Measurements from ENCODE around the gene HNRNPA3. TPM values are rescaled to one million over a fixed set of nuclear protein-coding genes. Genes with fewer than 3 reads are reported as not detected.
A peak's percentile ranks its signal among the peaks of the same experiment; 100 is the strongest.

The HNRNPA3 gene
- total and polyA plus RNA-seq, 2 of the 13 experiments (the other 11 are each of a cell fraction or from before 2014, with no cell fraction given), result 73.3 to 97.7 TPM

DNA sequence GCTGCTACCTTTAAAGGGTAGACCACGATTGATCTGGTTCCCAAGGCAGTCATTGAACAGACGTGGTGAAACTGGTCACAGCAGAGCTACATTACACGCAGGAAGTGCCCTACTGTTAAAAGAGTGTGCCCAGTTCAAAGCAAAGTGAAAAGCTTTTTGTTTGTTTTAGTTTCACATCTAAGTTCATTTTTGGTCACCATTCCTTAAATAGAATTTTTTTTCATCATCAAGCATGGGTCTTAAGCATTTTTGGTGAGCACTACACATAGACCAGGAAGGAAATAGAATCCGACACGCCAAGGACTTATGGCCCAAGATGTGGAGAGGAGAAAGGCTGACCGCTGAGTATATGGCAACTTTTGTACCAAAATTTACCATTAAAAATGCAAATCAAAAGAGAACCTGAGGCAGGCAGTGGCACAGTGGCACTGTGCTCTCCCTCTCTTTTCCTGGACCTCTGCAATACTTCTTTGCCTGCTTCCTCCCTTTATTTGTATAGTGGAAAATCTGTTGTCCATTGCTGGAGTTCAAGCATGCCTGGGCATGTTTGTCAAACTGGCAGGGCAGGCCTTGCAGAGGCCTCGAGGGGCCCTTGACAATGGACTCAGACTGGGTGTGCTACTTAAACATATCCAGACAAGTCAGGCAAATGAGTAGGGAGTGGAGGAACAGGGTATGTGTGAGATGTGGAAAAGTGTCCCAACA is 42.6 kb upstream of the HNRNPA3 start (continued):
- TF ChIP-seq, protein P1, sequence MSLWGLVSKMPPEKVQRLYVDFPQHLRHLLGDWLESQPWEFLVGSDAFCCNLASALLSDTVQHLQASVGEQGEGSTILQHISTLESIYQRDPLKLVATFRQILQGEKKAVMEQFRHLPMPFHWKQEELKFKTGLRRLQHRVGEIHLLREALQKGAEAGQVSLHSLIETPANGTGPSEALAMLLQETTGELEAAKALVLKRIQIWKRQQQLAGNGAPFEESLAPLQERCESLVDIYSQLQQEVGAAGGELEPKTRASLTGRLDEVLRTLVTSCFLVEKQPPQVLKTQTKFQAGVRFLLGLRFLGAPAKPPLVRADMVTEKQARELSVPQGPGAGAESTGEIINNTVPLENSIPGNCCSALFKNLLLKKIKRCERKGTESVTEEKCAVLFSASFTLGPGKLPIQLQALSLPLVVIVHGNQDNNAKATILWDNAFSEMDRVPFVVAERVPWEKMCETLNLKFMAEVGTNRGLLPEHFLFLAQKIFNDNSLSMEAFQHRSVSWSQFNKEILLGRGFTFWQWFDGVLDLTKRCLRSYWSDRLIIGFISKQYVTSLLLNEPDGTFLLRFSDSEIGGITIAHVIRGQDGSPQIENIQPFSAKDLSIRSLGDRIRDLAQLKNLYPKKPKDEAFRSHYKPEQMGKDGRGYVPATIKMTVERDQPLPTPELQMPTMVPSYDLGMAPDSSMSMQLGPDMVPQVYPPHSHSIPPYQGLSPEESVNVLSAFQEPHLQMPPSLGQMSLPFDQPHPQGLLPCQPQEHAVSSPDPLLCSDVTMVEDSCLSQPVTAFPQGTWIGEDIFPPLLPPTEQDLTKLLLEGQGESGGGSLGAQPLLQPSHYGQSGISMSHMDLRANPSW (CRISPR knock-in tag; IDR thresholded peaks at IDR 0.05; ENCODE audit: borderline replicate concordance), result peak; percentile 71
- TF ChIP-seq ZNF205 (CRISPR knock-in tag; IDR thresholded peaks at IDR 0.05), result peak; percentile 66; the same call in 1 of the 2 replicates
- no peak for TF ChIP-seq ZFP1 (CRISPR knock-in tag; IDR thresholded peaks at IDR 0.05)
- TF ChIP-seq, protein P2, sequence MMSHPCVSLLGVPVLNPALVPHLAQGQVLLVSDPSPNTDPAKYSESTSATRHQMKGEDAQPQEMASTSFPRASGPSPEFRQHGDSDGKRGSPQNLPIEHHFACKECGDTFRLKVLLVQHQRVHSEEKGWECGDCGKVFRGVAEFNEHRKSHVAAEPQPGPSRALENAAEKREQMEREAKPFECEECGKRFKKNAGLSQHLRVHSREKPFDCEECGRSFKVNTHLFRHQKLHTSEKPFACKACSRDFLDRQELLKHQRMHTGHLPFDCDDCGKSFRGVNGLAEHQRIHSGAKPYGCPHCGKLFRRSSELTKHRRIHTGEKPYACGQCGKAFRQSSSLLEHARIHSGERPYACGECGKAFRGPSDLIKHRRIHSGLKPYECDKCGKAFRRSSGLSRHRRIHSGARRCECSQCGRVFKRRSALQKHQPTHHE (CRISPR knock-in tag; IDR thresholded peaks at IDR 0.05; ENCODE audit: borderline replicate concordance), result no peak
- no peak for TF ChIP-seq RORA (CRISPR knock-in tag; IDR thresholded peaks at IDR 0.05)
- no peak for TF ChIP-seq MED8 (CRISPR knock-in tag; IDR thresholded peaks at IDR 0.05; ENCODE audit: insufficient replicate concordance)
- TF ChIP-seq, protein P3, sequence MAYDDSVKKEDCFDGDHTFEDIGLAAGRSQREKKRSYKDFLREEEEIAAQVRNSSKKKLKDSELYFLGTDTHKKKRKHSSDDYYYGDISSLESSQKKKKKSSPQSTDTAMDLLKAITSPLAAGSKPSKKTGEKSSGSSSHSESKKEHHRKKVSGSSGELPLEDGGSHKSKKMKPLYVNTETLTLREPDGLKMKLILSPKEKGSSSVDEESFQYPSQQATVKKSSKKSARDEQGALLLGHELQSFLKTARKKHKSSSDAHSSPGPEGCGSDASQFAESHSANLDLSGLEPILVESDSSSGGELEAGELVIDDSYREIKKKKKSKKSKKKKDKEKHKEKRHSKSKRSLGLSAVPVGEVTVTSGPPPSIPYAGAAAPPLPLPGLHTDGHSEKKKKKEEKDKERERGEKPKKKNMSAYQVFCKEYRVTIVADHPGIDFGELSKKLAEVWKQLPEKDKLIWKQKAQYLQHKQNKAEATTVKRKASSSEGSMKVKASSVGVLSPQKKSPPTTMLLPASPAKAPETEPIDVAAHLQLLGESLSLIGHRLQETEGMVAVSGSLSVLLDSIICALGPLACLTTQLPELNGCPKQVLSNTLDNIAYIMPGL (CRISPR knock-in tag; IDR thresholded peaks at IDR 0.05; ENCODE audit: borderline replicate concordance in 1 of 2, low read depth in 1 of 2), result 0 out of 4 replicates have a peak, but pooled peaks have one; percentile 44 to 50
- no peak for TF ChIP-seq ZNF329 (CRISPR knock-in tag; IDR thresholded peaks at IDR 0.05; ENCODE audit: low read depth)
- peak; percentile 86 for TF ChIP-seq ZNF501 (CRISPR knock-in tag; IDR thresholded peaks at IDR 0.05)
- TF ChIP-seq ZNF878 (CRISPR knock-in tag; IDR thresholded peaks at IDR 0.05), result peak; percentile 92
- no peak for TF ChIP-seq ZNF382 (CRISPR knock-in tag; IDR thresholded peaks at IDR 0.05; ENCODE audit: borderline replicate concordance)
- TF ChIP-seq ZNF234 (CRISPR knock-in tag; conservative IDR thresholded peaks at IDR 0.05), result no peak
- TF ChIP-seq, protein P4, sequence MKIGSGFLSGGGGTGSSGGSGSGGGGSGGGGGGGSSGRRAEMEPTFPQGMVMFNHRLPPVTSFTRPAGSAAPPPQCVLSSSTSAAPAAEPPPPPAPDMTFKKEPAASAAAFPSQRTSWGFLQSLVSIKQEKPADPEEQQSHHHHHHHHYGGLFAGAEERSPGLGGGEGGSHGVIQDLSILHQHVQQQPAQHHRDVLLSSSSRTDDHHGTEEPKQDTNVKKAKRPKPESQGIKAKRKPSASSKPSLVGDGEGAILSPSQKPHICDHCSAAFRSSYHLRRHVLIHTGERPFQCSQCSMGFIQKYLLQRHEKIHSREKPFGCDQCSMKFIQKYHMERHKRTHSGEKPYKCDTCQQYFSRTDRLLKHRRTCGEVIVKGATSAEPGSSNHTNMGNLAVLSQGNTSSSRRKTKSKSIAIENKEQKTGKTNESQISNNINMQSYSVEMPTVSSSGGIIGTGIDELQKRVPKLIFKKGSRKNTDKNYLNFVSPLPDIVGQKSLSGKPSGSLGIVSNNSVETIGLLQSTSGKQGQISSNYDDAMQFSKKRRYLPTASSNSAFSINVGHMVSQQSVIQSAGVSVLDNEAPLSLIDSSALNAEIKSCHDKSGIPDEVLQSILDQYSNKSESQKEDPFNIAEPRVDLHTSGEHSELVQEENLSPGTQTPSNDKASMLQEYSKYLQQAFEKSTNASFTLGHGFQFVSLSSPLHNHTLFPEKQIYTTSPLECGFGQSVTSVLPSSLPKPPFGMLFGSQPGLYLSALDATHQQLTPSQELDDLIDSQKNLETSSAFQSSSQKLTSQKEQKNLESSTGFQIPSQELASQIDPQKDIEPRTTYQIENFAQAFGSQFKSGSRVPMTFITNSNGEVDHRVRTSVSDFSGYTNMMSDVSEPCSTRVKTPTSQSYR (CRISPR knock-in tag; IDR thresholded peaks at IDR 0.05; ENCODE audit: borderline replicate concordance), result peak; percentile 60; the same call in 1 of the 2 replicates
- TF ChIP-seq, protein P5, sequence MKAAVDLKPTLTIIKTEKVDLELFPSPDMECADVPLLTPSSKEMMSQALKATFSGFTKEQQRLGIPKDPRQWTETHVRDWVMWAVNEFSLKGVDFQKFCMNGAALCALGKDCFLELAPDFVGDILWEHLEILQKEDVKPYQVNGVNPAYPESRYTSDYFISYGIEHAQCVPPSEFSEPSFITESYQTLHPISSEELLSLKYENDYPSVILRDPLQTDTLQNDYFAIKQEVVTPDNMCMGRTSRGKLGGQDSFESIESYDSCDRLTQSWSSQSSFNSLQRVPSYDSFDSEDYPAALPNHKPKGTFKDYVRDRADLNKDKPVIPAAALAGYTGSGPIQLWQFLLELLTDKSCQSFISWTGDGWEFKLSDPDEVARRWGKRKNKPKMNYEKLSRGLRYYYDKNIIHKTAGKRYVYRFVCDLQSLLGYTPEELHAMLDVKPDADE (CRISPR knock-in tag; IDR thresholded peaks at IDR 0.05), result no peak
- TF ChIP-seq ZNF263 (CRISPR knock-in tag; IDR thresholded peaks at IDR 0.05), result 0 out of 2 replicates have a peak, but pooled peaks have one; percentile 38

Measured in HepG2 (cell line).